Keratinocyte (primary cell): Measurements from ENCODE around the gene MESP2.

Experiments used
- EZH2 ChIP-seq: IDR thresholded peaks from one replicate; pipeline ENCODE4 v1.6.1; 2012; ENCODE audit warnings: inconsistent platforms, mild to moderate bottlenecking, low read length, moderate library complexity
- TF ChIP-seq, protein P1 (sequence below), 3 experiments: IDR thresholded peaks in 1 of 3; conservative IDR thresholded peaks in 1 of 3; optimal IDR thresholded peaks in 1 of 3; 2 replicates in 2 of 3; 3 replicates in 1 of 3; pipeline versions ENCODE3 to v1.5.1; 2011; ENCODE audit warnings: low read length in 3 of 3, mild to moderate bottlenecking in 3 of 3, moderate library complexity in 2 of 3, control low read depth in 1 of 3, inconsistent platforms in 1 of 3; ENCODE audit not compliant: insufficient read depth in 2 of 3; ENCODE audit errors: extremely low read depth in 1 of 3

DNA sequence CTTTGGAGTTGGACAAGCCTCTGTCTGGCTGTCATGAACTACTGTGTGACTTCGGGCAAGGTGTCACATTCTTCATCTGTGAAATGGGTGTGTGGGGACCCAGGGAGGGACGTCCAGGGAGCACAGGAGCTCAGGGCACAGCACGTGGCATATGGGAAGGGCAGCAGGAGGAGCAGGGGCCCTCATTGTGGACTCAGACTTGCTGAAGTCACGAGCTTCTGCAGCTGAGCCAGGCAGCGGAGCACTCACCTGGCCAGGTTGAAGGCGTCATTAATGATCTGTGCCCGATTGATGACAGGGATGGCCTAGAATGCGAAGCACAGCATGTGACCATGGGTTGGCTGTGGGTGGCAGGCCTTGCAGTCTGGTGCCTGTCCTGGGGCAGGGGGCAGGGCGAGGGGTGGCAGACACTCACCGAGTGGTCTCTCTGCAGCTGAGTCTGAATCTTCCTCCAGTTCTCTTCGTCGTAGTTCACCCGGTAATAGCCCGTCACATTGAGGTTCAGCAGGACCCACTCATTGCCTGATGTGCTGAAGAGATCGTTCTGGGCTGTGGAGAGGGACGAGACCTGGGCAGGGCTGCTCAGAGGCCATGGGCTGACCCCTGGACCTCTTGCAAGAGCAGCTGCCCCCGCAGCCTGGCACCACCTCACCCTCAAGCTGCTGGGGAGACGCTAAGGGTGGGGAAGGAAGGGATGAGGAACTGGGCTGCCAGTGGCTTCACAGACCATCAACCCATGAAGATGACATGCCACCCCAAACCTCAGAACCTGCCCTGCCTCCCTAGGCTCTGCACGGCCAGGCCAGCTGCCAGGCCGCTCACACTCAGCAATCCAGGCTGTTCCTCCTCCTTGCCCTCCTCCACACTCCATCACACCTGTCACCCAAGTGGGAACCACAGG is 23.1 kb downstream of the MESP2 start:
- TF ChIP-seq, protein P1, sequence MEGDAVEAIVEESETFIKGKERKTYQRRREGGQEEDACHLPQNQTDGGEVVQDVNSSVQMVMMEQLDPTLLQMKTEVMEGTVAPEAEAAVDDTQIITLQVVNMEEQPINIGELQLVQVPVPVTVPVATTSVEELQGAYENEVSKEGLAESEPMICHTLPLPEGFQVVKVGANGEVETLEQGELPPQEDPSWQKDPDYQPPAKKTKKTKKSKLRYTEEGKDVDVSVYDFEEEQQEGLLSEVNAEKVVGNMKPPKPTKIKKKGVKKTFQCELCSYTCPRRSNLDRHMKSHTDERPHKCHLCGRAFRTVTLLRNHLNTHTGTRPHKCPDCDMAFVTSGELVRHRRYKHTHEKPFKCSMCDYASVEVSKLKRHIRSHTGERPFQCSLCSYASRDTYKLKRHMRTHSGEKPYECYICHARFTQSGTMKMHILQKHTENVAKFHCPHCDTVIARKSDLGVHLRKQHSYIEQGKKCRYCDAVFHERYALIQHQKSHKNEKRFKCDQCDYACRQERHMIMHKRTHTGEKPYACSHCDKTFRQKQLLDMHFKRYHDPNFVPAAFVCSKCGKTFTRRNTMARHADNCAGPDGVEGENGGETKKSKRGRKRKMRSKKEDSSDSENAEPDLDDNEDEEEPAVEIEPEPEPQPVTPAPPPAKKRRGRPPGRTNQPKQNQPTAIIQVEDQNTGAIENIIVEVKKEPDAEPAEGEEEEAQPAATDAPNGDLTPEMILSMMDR (optimal IDR thresholded peaks at IDR 0.05 in 1 of 3, IDR thresholded peaks at IDR 0.05 in 1 of 3, conservative IDR thresholded peaks at IDR 0.05 in 1 of 3; ENCODE audit: extremely low read depth in 1 of 3, insufficient read depth in 2 of 3, low read length in 3 of 3): no peak
- no peak for TF ChIP-seq EZH2
